Endothelial cell of umbilical vein (primary cell): Measurements from ENCODE around the gene ERCC2.

ENCODE experiments used
- CTCF ChIP-seq, 2 donors: IDR thresholded peaks; 1 replicate in 1 of 2; 2 replicates in 1 of 2; pipeline ENCODE4 v1.5.1; 2011; ENCODE audit warnings: low read length in 2 of 2, mild to moderate bottlenecking in 2 of 2, moderate library complexity in 2 of 2, control low read depth in 1 of 2, inconsistent platforms in 1 of 2, low read depth in 1 of 2; ENCODE audit not compliant: insufficient read depth in 1 of 2; ENCODE audit errors: extremely low read depth in 1 of 2
- EZH2 ChIP-seq: IDR thresholded peaks from 2 replicates; pipeline ENCODE4 v1.6.1; 2012; ENCODE audit warnings: borderline replicate concordance, low read depth, mild to moderate bottlenecking, moderate library complexity, low read length, inconsistent platforms; ENCODE audit not compliant: severe bottlenecking
- FOS ChIP-seq: IDR thresholded peaks from 2 replicates; pipeline ENCODE4 v1.6.1; 2011; ENCODE audit warnings: mild to moderate bottlenecking, low read length, moderate library complexity, borderline replicate concordance; ENCODE audit not compliant: insufficient read depth
- GATA2 ChIP-seq: IDR thresholded peaks from 2 replicates; pipeline ENCODE4 v1.7.0; 2011; ENCODE audit warnings: low read depth, mild to moderate bottlenecking, moderate library complexity, mixed read lengths, low read length; ENCODE audit not compliant: insufficient read length, insufficient read depth
- JUN ChIP-seq: IDR thresholded peaks from 2 replicates; pipeline ENCODE4 v1.6.1; 2011; ENCODE audit warnings: borderline replicate concordance, low read depth; ENCODE audit not compliant: insufficient read length, insufficient read depth
- MAX ChIP-seq: IDR thresholded peaks from 2 replicates; pipeline ENCODE4 v1.6.1; 2011; ENCODE audit not compliant: insufficient read depth, insufficient read length
- POLR2A ChIP-seq: IDR thresholded peaks from 2 replicates; pipeline ENCODE4 v1.6.1; 2012; ENCODE audit warnings: low read depth, mild to moderate bottlenecking, control low read depth, low read length
- POLR2AphosphoS5 ChIP-seq: IDR thresholded peaks from 2 replicates; pipeline ENCODE4 v1.6.1; 2012; ENCODE audit warnings: low read depth, mild to moderate bottlenecking, control low read depth, low read length, moderate library complexity; ENCODE audit not compliant: insufficient read depth

- TF ChIP-seq POLR2AphosphoS5, result no peak
- TF ChIP-seq EZH2, result no peak
- no peak for TF ChIP-seq CTCF (IDR thresholded peaks at IDR 0.05; ENCODE audit: extremely low read depth in 1 of 2, insufficient read depth in 1 of 2, low read depth in 1 of 2, low read length in 2 of 2)
- no peak for TF ChIP-seq FOS
- no peak for TF ChIP-seq POLR2A
- no peak for TF ChIP-seq GATA2
- no peak for TF ChIP-seq MAX
- TF ChIP-seq JUN, result no peak
These were observed 39.0 kb downstream of the ERCC2 start for GRCh38 chr19:45331411-45331810.
